NB4 (cell line): Measurements from ENCODE around the gene USP6NL.

Source experiments
- CTCF ChIP-seq: IDR thresholded peaks from one replicate; pipeline ENCODE4 v1.5.1; 2012; ENCODE audit warnings: low read depth, low read length
- MYC ChIP-seq: IDR thresholded peaks from 2 replicates; pipeline ENCODE4 v1.6.1; 2011; ENCODE audit warnings: low read depth, low read length
- POLR2A ChIP-seq: IDR thresholded peaks from 2 replicates; pipeline ENCODE4 v1.6.1; 2011; ENCODE audit warnings: mild to moderate bottlenecking; ENCODE audit not compliant: insufficient read length; ENCODE audit errors: extremely low read depth
- TF ChIP-seq, protein P1 (sequence below): IDR thresholded peaks from 2 replicates; pipeline ENCODE4 v1.6.1; 2011; ENCODE audit warnings: low read depth, low read length

DNA sequence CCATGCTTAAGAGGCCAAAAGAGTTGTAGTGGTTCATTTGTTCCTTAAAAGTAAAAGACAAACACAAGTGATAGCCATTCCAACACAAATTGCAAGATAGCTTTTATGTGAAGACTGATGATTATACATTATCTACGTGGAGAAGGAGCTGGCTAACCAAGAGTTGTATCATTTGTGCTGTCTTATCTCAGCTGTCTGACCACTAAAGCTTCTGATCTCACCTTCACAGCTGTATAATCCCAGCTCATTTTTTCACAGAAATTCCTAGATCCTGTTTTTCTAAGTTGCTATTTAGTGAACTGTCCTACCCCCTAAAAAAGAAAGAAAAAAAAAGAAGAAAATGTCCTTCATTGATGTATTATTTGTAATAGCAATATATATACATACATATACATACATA, 9.8 kb downstream of the USP6NL start:
- TF ChIP-seq CTCF (no peak), POLR2A (no peak), MYC (no peak)
- TF ChIP-seq, protein P1, sequence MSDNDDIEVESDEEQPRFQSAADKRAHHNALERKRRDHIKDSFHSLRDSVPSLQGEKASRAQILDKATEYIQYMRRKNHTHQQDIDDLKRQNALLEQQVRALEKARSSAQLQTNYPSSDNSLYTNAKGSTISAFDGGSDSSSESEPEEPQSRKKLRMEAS, result no peak
